GM18951 (cell line): ENCODE results near the gene IGFL3.
"Not testable (repeated sequence)": the region's sequence is repeated elsewhere in the genome, so short reads cannot be mapped to it uniquely, and the experiment has no call there.

Experiments used
- POLR2A ChIP-seq: IDR thresholded peaks from 4 replicates; pipeline ENCODE4 v1.6.1; 2011; ENCODE audit warnings: mild to moderate bottlenecking; ENCODE audit not compliant: insufficient read length, insufficient read depth; ENCODE audit errors: extremely low read depth
- in situ Hi-C: fragments of 300-500 bp; cut with MboI; formaldehyde crosslinking; loops from one replicate; pipeline ENCODE4 v1.12.0; 2022; ENCODE audit warnings: low sequenced_read_pairs, mixed read lengths, inconsistent platforms; ENCODE audit not compliant: unreplicated experiment

IGFL3 gene

GRCh38 chr19:46124638-46125115 is at the start of gene IGFL3:
Gene IGFL3 (minus strand): TSS chr19:46124688. CDS start chr19:46124649, 39 bp downstream.
- TF ChIP-seq POLR2A: no peak
- in situ Hi-C loops: no loop called here

- no peak for TF ChIP-seq POLR2A
- in situ Hi-C loops: no loop called here
Measured at GRCh38 chr19:46173886-46174480, 49.5 kb upstream of the IGFL3 start.

GRCh38 chr19:46162731-46163130 is 38.2 kb upstream of the IGFL3 start:
- in situ Hi-C loops: no loop called here
- no peak for TF ChIP-seq POLR2A

- in situ Hi-C loops: not testable (repeated sequence)
Measured at GRCh38 chr19:46161642-46162257, 37.3 kb upstream of the IGFL3 start.

- in situ Hi-C loops: no loop called here
- TF ChIP-seq POLR2A: no peak
Measured at GRCh38 chr19:46160233-46160775, 35.8 kb upstream of the IGFL3 start.

GRCh38 chr19:46159418-46160232 is 35.1 kb upstream of the IGFL3 start:
- TF ChIP-seq POLR2A: no peak
- in situ Hi-C loops: no loop called here

- in situ Hi-C loops: no loop called here
- TF ChIP-seq POLR2A: no peak
Measured at GRCh38 chr19:46155237-46155636, 30.7 kb upstream of the IGFL3 start.

- TF ChIP-seq POLR2A: no peak
- in situ Hi-C loops: no loop called here
Measured at GRCh38 chr19:46150606-46151005, 26.1 kb upstream of the IGFL3 start.

GRCh38 chr19:46147791-46148288 is 23.4 kb upstream of the IGFL3 start, which contains the start of gene IGFL2:
Gene IGFL2 (plus strand): TSS chr19:46148238. CDS start chr19:46148279, 41 bp downstream.
- in situ Hi-C loops: no loop called here
- TF ChIP-seq POLR2A: no peak

- in situ Hi-C loops: no loop called here
- no peak for TF ChIP-seq POLR2A
Measured at GRCh38 chr19:46147166-46147740, 22.8 kb upstream of the IGFL3 start.

GRCh38 chr19:46144756-46145155 is 20.3 kb upstream of the IGFL3 start:
- in situ Hi-C loops: no loop called here
- TF ChIP-seq POLR2A: no peak

GRCh38 chr19:46142294-46142693 is 17.8 kb upstream of the IGFL3 start:
- in situ Hi-C loops: no loop called here
- no peak for TF ChIP-seq POLR2A

- in situ Hi-C loops: no loop called here
- no peak for TF ChIP-seq POLR2A
Measured at GRCh38 chr19:46141421-46141820, 16.9 kb upstream of the IGFL3 start.

GRCh38 chr19:46137915-46138473 is 13.5 kb upstream of the IGFL3 start:
- TF ChIP-seq POLR2A: no peak
- in situ Hi-C loops: no loop called here
